ENCODE data around the gene SPTBN1.

The SPTBN1 gene

DNA sequence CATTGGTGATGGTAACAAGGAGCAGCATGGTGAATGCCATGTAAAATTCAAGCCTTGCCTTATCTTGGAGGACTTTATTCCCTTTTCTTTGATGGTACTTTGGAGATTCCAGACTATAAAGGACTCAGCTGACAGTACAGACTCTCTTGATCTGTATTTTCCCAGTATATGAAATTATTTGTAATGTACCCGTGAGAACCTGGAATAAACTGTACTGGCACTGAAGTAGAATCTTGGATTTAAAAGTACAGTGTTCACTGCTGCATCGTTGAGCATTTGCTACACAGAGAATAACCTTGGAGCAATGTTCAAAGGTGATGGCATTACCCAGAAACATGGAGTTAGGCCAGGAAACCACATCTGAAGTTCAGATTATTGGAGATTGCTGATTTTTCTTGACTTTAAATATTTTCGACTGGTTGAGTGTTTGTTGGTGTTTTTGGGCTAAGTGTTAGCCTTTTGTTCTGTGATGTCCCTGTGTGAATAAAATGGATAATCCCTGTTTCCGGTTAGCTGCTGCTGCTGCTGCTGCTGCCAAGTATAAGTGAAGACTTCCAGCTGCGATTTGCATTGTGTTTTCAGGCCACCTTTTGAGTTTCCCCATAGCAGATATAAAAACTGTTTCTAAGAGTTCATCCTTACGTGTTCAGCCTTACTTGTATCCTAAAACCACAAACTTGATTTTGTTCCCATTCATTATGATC, 122.0 kb downstream of the SPTBN1 start:
- DNase-seq, result no peak

DNA sequence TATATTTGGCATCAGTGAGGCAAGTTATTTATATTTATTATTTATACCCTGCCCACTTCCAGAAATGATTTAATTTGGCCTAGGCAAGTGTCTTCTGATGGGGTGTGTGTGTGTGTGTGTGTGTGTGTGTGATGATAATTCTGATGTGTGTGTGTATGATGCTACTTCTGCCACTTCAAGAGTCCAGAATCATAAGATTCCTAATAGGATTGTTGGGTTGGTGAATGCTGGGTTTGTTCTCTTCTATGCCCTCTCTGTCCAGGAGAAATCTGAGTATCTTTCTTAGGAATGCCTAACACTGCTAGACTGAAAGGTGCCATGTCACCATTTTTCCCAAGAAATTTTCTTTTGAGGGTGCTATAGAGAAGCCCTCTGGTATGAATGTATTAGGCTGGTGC, 122.5 kb downstream of the SPTBN1 start:
- no peak for DNase-seq

DNA sequence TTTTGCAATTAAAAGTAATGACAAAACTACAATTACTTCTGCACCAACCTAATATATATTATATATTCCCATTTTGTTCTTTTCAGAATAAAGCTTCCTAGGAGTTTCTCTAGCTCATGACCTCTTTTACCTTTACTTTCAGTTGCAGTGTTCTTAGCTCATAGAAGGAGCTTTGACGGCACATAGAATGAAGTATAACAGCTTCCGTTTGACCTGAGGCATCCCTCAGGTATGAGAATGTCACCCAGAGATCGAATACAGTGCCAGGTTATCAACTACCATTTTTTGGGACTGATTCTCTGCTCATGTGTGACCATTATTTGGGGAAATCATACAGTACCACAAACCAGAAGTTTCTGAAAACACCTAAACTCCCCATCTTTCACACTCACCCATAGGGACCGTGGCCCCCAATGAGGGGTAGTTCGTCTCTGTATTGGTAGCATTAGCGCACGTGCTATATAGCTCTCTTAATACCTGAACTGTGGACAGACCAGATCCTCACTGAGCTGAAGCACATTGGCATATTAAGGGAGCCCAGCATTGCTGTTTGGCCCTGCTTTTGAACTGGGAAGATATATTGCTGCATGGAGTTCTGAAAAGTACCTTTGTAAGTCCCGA, 123.0 kb downstream of the SPTBN1 start:
- DNase-seq, result no peak

DNA sequence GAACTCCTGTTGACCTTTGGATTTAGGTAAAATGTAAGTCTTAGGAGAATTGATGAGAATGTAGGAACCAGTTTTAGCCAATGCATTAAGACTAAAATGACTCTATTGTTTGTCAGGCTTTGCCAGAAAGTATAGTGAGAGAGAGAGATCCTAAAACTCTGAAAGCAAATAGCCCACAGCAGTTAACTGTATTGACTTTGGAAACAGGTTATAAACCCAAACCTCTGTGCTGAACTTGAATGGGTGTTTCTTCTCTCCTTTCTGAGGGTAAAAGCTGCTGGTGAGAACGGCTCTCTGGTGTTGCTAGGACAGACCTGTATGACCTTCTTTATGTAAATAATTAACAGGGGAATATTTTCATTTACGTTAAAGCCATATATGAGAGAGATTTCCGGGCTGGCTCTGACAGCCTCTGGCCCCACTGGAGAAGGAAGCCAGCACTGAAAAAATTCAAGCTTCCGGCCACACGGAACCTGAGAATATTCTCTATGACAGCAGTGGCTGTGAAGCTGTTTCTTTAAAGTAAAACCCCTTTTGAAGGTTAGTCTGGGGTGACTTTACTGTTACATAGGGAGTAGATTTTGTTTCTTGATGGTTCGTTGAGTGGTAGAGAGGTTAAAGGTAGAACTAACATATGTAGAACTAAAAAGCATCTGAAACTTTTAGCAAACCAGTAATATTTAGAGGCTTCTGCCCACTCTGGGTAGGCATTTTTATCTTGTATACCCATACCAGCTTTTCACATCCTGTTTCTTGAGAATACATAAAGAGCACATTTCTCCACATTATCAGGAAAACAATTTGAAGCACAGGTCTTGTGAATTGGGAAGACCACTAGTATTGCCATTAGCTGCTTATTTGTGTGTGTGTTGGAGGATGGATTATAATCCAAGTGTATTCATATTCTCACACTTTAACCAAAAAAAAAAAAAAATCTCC, 123.8 kb downstream of the SPTBN1 start:
- DNase-seq, result peak; percentile 56 to 65

DNA sequence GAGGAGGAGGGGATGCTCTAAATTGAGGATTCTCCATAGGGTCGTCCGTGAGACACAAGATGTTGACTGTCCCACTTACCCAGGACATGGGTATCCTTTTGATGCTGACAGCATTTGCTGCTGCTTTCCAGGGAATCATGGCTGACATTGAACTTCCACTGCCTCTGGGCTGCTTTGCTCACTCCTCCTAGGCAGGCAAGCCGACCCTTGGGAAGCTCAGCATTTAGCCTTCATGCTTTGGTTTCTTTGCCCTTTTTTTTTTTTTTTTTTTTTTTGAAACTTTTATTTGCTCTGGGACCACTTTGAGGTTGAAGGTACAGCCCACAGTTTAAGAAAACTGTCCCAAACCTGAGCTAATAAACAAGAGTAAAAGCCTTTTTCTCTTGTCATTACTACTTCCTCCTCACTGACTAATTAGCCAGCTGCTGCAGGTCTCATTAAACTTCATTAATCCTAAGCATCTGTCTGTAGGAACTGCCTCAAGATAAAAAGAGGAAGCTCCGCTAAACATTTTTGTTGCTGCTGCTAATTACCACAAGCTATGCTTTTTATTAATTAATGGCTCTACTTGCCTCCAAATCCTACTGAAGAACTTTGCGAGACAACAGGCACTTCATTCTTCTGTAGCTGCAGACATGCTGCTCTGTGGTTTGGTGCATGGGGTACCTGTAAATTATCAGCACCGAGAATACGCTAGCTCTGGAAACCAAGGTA, 125.4 kb downstream of the SPTBN1 start:
- DNase-seq, result no peak

DNA sequence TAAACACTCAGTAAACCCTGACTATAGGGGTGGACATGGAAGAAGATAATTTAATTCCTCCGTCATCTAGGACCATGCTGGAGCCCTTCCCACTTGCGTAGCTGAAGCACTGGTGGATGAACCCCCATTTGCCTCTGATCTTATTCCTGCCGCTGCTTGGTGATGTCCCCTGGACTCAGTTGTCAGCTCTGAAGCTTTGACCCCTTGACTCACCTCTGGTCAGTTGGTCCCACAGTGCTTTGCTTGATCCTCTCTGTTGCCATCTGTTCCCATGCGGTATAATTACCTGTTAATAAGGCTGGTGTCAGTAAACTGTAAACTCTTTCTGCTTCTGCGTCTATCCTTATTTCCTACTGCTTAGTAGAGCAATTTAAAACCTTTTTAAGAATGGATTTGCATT, 126.9 kb downstream of the SPTBN1 start:
- no peak for DNase-seq

DNA sequence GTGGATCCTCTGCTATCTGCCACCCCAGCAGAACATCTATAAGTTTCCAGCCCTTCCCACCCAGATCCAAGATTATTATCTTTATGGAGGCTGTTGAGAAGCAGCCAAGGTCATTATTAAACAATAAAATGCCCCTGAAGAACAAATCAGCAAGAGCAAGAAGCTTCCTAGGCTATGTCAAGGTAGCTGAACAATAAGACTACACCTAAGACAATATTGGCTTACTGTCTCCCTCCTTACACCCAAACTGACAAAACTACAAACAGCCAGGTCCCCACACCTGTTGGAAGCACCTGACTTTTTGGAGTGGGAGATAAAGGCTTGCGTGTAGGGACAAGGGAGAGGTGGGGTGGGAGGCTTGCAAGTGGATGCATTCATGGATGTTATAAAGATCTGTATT, 128.5 kb downstream of the SPTBN1 start:
- DNase-seq, result no peak

DNA sequence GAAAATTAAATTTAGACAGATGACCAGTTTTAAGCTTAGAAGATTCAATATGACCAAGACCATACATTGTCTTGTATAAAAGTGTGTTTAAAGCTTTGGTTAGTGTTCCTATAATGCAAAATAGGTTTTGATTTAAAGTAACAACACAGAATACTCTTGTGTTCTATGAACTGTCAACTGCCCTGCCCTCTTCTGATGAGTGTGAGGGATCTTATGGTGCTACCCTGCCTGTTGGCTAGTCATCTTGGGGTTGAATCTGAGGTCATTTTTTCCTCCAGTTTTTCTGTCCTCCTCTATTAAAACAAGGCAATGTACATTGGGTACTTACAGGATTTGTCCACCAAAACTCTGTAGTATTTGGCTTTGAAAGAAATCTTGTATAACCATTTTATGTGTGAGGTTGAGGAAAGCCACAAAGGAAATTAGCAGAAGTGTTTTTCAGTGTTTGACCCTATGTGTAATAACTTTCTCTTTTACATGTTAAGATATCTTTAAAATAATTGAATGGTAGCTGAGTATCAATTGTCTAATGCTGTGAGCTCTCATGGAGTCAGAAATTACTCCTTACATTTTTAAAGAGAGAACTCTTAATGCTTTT, 129.1 kb downstream of the SPTBN1 start:
- no peak for DNase-seq

DNA sequence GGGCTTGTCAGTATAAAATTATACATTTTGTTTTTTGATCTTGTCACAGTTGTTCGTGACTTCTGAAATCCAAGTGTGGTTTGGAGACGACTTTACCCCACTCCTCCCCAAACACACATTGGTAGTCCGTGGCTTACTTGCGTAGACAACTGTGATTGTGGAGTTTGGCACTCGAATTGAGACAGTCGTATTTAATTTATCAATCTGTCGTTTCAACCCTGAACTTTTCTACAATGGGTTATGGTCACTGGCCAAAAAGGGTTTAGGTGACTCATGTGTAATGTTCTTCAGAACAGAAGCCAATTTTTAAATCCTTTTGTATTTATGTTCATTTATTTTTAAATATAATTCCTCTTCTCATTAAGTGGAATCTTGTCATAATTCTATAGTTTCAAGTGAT, 129.9 kb downstream of the SPTBN1 start:
- no peak for DNase-seq

DNA sequence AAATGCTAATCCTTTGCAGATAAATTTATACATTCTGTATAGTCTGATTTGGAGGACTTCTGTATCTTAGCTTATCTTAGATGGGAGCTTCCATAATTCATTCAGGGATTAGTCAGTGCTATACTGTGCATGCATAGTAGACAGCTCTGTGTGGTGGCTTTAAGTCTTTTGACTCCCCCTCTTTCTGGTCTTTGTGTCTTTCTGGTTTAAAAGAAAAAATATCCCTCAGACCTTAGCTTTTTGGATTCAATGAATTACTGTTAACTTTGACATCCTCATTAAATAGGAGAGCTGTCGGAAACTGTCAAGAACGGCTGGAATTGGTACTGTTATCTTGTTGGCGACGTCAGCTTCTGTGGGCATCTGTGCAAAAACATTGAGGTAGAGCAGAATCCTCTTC, 130.4 kb downstream of the SPTBN1 start:
- DNase-seq, result no peak

DNA sequence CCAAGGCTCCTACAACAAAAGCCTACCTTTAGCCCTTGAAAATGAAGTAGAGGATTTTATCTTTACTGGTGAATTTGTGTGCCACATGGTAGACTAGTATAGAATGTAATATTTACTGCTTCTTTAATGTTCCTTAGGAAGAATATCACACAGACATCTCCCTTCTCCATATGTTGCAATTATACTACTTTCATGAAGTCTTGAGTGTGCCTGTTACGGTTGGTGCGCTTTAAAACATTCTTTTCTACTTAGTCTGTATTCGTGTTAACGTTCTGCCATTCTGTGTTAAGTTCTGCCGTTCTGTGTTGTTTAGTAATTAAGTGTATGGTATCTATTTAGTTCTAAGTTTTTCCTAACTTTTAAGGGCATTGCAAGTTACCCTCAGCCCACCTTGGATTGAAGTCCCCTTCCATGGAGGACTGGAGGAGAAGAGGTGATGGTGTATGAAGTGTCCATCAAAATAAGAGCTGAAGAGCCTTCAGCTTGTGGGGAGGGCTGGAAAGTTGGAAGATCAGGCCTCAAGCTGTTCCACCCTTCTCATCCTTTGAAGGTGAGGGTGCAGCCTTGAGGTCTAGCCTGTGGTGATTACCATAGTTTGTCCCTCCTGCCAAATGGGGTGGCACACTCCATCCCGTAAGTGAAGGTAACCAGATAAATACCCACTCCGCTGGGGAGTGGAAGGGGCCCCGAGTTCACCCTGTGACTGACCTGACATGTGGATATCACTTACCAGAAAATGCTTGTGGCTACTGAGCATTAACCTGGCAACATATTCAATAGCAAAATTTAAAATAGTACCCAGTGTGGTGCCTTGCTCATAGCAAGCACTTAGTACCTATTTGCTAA, 131.3 kb downstream of the SPTBN1 start:
- DNase-seq, result no peak

DNA sequence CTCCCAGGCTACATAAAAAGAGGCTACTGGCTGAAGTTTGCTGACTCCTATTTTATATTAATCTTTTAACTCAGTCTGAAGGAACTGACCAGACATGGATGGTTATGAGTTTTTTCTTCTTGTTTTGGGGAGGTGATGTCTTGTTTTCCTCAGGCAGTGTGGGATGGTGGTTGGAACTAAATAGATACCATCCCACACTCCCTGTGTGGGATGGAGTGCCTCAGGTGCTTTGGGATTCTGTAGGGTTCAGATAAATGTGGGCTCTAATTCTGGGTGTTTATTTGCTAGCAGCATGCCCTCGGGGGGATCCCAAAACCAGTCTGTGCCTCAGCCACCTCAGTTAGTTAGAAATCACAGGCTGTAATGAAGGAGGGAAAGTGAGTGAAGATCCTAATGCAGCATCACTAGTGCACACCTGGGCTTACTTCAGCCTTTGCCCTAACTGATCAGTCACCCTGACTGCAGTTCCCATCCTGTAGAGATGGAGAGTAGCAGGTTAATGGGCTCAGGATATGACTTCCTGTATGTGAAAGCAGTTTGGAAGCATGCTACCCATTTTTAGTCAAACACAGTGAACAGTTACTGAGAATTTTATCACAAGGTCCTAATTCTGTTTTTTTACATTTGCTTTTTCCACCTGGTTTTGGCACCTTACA, 132.2 kb downstream of the SPTBN1 start:
- DNase-seq, result no peak

DNA sequence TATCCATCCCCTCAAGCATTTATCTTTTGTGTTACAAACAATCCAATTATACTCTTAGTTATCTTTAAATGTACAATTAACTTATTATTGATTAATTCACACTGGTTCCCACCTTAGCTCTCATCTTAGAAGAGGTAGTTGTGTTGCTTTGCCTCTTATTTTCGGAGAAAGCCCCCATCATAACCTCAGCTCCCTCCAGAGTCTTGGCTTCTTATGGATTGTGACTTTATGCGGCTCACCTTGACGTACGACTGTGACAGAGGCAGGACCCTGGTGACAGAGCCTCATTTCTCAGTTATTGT, 132.9 kb downstream of the SPTBN1 start:
- DNase-seq, result no peak

DNA sequence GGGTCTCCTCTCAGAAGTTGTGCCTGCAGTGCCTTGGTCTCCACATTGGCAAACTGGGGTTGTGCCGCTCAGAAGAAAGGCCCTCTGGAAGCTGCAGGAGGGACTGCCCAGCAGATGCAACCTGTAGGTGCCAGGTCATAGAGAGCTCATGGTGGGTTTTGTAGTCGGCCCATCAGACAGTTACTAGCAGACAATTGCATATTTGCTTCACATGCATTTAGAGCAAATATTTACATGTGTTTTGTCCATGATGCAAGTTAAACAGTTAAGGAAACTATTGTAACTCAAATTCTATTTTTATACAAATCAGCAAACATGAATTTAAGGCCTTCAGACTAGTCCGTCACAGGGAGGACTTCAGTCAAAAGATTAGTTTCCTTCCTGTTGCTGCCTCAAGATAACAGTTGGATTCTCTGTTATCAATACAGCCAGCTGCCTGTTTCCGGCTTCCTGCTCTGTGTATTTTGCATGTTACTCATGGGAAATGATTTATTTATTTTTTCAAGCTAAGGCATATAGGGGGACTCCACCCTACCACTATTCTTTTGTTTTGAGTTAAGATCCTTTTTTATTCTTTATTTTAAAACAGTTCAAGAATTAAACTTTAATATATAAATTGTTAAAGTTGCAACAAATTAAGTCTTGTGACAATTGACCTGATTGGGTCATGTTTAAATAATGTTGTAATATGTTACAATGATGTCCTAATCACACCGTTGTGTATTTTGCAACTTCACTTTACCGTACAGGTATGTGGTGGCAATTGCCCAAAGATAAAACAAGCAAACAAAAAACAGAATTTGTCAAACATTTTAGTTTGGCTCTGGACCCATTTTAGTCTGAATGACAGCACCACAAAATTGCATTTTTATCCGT, 133.5 kb downstream of the SPTBN1 start:
- DNase-seq, result no peak

DNA sequence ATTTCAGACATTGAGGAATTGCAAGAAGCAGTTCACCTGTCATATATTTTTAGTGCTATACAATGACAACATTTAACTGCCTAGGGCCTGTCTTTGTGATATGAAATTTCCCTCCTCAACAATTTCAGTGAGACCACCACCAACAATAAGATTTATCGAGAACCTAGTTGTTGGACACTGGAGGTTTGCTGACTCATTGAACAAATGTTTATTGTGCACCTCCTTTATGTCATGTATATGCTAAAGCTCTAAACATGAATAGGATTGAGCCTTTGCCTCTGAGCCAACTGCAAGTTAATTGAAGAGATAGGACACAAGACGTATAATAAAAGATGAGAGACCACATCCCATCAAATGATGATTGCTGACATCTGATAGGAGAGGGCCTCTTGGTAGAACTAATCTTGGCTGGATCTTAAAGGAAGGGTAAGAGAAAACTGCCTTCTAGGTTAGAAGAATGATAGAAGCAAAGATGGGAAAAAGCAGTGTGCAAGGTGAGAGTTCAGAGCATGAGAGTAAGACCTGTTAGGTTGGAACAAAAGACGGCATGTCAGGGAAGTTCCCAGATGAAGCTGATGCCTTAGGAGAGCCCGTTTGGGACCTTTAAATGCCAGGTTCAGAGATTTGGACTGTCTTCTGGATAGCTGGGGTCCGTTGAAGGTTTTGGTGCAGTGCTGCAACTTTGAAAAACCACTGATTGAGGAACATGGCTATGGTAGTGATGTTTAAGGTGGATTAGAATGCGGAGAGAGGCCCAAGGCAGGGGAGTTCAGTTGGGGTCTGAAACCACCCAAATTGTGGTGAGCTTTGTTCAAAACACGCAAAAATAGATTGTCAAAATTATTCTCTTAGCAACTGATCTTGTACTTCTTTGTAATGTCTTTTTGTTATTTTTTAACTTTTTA, 134.3 kb downstream of the SPTBN1 start:
- DNase-seq, result no peak

DNA sequence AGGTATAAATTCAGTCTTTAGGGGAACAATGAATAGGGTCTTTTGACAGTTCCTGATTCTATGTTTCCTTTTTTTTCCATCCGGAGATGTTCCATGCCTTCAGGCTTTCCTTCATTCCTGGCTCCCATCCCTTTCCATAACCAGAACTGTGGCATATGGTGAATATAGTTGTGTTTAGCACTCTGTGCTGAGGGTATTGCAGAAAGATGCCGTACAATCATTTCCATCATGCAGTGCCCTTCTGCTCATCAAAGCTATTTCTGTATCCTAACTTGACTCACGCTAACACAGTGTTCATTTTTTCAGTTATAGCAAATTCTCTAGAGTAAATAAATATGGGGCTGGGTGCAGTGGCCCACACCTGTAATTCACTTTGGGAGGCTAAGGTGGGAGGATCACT, 135.4 kb downstream of the SPTBN1 start:
- DNase-seq, result no peak

DNA sequence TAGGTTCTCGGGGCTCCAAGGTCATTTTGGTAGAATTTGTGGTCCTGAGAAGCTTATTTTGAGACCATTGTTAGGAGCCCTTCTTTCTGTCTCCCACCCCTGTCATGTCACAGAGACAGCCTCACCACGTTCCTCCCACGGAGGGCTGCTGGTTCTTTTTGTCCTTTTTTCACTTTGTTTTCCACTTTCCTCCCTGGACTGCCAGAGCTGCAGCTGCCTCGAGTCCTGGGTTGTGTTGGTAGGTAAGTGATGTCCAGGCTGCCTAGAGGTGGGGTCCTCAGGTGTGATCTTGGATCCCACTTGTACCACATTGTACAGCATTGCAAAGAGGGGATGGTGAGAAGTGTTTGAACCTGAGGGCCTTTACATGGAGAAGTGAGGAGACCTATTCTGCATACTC, 137.1 kb downstream of the SPTBN1 start:
- DNase-seq, result no peak

DNA sequence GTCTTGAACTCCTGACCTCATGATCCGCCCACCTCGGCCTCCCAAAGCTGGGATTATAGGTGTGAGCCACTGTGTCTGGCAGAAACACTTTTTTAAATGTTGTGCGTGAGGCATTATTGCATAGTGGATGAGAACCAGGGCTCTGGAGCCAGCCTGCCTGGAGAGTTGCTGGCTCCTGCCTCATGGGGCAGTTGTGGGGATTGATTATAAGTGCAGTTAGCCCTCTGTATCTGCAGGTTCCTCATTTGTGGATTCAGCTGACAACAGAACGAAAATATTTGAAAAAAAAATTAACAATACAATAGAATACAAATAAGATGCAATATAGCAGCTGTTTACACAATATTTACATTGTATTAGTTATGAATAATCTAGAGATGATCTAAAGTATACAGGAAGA, 137.9 kb downstream of the SPTBN1 start:
- no peak for DNase-seq

DNA sequence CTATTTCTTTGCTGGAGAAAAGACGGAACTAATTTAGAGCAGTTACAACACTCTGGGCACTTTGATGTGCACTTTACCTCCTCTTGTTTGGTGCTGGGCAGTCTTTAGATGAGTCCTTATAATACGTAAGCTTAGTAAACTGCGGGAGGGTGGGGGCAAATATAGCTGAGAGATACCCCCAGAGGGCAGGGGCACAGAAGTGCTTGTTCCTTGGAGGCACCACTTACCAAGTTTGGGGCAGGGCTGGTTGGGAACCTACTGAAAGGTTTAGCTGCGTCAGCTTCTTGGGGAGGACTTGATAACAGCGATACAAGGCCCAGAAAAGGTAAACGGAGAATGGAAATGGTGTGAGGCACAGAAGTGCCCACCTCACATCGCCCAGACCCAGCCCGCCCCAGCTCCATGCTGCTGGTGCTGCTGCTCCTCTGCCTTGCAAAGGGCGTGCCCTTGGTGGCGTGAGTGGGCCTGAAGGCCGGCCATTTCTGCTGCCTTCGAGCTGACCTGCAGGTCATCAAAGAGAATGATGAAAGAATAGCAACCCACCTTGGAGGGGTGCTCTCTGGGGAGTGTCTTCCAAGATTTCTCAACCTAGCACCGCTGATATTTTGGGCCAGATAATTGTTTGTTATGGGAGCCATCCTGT, 139.2 kb downstream of the SPTBN1 start:
- no peak for DNase-seq

Data from activated CD4-positive, alpha-beta T cell treated with anti-CD3 and anti-CD28 coated beads, Interleukin-2, amount 50 U/mL, for 48 hours (primary cell).